ENCODE measurements around the gene PCED1B. TPM values are rescaled to one million over a fixed set of nuclear protein-coding genes. Genes with fewer than 3 reads are reported as not detected.
"Not testable (repeated sequence)": the region's sequence is repeated elsewhere in the genome, so short reads cannot be mapped to it uniquely, and the experiment has no call there.

PCED1B gene
- total RNA-seq, 1 donor from 2014 or later, result 1.7 TPM

DNA sequence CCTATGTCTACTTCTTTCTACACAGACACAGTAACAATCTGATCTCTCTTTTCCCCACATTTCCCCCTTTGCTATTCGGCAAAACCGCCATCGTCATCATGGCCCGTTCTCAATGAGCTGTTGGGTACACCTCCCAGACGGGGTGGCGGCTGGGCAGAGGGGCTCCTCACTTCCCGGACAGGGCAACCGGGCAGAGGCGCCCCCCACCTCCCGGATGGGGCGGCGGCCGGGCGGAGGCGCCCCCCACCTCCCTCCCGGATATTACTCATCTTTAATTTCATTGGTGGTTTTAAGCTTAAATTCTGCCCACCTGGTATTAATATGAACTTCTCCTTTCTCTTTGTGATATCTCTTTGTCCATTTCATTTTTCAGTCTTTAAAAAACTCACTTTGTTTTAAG, 90.9 kb downstream of the PCED1B start:
- not testable (repeated sequence) for ATAC-seq

DNA sequence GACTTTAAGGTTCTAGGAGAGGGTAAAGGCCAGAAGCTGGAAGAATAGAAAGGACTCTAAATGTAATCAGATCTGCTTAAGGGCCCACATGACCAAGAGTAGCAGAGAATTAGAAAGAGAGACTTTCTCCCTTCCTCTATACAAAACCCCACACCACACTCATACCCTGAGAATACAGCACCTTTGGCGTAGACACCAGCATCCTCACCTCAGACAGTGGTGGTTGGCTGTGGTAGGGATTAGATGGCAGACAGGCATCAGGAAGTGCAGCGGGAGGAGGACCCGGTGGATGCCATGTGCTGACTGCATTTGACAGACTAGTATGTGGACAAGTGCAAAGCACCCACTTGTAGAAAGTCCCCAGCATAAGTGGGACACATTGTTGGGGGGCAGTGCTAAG, 98.6 kb downstream of the PCED1B start:
- no peak for ATAC-seq

GRCh38 chr12:47182164-47182938, 102.9 kb downstream of the PCED1B start:
- not testable (repeated sequence) for ATAC-seq

GRCh38 chr12:47184229-47184628, 104.8 kb downstream of the PCED1B start:
- no peak for ATAC-seq

DNA sequence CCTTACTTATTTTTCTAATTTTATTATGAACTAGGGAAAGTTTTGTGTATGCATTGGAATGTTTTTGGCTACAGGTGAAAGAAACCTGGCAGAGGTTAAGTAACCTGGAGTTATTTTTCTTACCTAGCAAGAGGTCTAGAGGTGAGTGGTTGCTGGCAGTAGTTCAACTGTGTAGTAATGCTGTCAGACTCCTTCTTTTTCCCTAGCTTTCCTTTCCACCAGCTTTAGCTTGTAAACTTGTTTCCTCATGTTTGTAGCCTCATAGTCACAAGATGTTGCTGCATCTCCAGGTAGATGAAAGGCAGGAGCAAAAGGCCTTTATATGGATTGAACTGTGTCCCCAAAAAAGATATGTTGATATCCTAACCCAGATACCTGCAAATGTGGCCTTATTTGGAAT, 105.4 kb downstream of the PCED1B start:
- peak; percentile 82 for ATAC-seq

DNA sequence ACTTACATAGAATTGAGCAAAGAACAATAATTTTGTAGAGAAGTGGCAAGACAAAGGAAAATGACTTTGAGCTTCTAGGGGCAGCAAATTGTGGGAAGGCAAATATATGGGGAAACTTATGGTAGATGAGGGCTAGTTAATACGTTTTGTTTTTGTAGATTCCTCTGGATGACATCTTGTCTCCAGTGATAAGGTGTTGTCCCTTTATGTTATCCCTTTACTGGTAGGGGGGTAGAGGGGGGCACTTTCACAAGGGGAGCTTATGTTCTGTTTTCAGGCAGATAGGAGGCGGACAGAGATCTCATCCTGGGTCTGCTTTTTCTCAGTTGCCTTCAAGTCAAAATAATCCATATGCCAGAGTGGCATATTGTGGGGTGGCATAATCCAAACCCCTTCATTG, 106.8 kb downstream of the PCED1B start:
- no peak for ATAC-seq

GRCh38 chr12:47188576-47189441, 109.4 kb downstream of the PCED1B start:
- no peak for ATAC-seq

DNA sequence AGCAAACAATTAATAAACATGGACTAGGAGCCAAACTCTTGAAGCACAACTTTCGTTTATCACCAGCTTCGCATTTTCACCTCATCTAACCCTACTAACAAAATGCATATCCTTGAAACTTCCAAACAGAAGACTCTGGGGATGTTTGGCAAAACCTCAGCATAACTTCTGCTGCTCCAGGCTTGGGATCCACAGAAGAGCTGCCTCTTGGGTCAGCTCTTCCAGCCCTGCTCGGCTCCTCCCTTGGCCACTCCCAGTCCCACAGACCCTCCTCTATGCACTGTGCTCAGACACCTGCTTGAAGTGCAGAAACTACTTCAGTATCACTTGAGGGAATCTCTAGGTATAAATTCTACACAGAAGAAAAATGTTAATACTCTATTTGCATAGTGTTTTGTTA, 110.3 kb downstream of the PCED1B start:
- ATAC-seq, result no peak

- ATAC-seq, result peak; percentile 90
Observed at GRCh38 chr12:47190271-47190750, 110.9 kb downstream of the PCED1B start.

- no peak for ATAC-seq
Observed at GRCh38 chr12:47190905-47191304, 111.5 kb downstream of the PCED1B start.

- no peak for ATAC-seq
Observed at GRCh38 chr12:47192051-47192450, 112.6 kb downstream of the PCED1B start.

- no peak for ATAC-seq
Observed at GRCh38 chr12:47193066-47193465, 113.6 kb downstream of the PCED1B start.

DNA sequence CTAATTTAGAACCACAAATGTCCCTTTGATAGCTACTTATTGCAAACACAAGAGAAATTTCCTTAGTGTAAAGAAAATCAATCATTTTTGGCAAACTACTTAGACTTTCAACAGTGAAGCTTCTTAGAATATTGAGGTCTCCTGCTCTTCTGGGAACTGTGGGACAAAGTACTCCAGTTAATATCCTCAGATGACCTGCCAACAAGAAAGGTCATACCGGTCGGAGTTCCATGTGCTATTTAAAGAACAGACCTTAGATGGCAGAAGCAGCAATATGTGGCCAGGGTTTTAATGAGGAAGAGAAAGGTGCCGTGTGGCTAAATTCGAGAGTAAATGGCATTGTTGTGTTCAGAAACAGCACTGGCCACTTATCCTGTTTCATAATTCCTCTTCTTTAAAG, 115.1 kb downstream of the PCED1B start:
- no peak for ATAC-seq

- no peak for ATAC-seq
Observed at GRCh38 chr12:47200446-47200845, 121.0 kb downstream of the PCED1B start.

- ATAC-seq, result not testable (repeated sequence)
Observed at GRCh38 chr12:47201190-47201589, 121.8 kb downstream of the PCED1B start.

DNA sequence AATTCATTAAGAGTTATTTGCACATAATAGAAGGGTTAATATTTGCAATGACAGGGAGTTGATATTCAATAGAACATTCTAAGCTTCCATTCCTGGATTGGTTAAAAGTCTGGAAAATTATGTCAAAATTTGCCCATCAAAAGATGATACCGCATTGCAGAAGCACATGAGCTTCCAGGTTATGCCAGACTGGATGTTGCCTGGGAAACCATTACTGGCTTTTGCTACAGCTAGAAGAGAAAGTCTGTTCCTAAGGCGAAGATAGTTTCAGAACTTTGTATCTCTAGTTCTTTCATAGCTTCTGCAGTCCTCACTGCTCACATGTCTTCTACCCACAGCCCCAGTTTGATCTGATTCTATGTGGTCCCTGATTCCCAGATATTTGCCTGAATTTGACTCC, 122.8 kb downstream of the PCED1B start:
- no peak for ATAC-seq

DNA sequence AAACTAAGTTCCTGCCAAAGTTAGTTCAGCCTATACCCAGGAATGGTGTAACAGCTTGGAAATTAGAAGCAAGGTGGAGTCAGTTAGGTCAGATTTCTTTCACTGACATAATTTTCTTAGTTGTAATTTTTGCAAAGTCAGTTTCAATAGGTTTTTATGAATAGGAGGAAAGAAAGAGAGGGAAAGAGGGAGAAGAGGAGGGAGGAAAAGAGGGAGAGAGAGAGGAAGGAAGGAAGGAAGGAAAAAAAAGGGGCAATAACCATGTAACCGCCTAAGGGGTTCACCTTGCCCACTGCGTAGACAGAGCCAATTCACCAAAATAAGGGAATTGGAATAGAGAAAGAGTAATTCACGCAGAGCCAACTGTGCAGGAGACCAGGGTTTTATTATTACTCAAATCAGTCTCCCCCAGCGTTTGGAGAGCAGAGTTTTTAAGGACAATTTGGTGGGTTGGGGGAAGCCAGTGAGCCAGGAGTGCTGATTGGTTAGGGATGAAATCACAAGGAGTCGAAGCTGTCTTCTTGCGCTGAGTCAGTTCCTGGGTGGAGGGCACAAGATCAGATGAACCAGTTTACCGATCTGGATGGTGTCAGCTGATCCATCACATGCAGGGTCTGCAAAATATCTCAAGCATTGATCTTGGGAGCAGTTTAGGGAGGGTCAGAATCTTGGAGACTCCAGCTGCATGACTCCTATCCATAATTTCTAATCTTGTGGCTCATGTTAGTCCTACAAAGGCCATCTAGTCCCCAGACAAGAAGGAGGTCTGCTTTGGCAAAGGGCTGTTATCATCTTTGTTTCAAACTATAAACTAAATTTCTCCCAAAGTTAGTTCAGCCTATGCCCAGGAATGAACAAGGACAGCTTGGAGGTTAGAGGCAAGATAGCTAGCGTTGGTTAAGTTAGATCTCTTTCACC, 126.4 kb downstream of the PCED1B start:
- ATAC-seq, result no peak

DNA sequence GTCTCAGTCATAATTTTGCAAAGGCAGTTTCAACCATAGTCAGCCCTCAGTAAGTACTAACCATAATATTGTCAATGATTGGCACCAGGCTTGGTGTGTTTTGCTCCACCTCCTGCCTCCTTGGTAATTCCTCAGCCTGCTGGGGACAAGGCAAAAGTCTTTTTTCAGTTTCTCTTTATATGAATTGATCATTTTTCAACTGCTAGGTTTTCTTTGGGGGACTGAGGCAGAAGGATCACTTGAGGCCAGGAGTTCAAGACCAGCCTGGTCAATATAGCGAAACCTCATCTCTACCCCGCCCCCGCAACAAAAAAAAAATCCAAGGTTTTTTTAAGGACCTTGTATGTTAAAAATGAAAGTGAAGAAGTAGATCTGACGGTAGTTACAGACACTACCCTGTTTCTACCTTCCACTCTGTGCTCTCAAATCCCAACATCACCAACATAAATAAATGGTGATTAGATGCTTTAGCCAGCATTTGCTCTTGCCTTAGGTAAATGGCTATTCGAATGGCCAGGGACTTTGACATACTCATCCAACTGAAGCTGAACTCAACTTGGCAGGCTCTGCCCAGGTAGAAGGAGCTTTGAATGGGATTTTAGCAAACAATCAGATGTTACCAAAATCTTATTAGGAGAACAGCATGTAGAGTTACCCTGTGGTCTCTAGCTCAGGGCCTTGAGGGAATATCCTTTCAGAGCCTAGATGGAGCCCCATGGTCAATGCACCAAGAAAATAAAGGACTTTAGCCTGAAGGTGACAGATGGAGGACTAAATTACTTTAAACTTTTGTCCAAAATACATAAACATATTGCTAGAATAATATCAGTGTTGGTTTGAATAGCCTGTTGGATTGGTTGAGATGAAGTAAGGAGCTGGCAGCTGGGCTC, 127.3 kb downstream of the PCED1B start:
- no peak for ATAC-seq

- peak; percentile 58 for ATAC-seq
Observed at GRCh38 chr12:47207340-47207717, 127.9 kb downstream of the PCED1B start.

DNA sequence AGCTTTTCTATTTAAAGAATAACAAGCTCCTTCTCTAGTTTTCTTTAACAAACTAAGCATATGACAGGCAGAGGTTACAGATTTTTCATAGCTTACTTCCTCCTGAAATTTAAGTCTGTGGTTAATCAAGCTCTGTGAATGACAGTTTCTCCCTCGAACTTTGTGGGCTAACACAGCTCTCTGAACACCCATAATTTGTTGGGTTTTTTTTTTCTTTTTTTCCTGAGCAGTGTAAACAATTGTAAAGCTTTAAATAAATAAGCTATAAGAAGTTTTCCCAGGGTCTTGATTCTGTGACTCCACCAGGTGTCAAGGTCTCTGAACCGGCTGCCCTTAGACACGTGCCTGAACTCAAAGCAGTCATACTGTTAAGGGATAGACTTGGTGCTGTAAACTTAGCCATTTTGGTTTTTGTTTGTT, 128.4 kb downstream of the PCED1B start:
- no peak for ATAC-seq

DNA sequence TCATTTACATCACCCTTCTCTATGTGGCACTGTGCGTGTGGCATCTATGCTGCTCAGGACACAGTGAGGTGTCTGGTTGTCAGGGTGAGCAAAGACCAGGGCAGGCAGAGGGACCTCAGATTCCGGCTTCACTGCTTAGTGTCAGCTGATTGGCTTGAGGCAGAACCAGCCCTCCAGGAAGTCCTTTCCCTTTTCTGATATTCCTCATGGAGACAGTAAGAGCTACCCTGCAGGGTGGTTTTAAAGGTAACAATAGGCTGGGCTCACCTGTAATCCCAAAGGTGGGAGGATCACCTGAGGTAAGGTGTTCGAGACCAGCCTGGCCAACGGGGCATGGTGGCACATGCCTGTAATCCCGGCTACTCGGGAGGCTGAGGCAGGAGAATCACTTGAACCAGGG, 129.6 kb downstream of the PCED1B start:
- no peak for ATAC-seq

DNA sequence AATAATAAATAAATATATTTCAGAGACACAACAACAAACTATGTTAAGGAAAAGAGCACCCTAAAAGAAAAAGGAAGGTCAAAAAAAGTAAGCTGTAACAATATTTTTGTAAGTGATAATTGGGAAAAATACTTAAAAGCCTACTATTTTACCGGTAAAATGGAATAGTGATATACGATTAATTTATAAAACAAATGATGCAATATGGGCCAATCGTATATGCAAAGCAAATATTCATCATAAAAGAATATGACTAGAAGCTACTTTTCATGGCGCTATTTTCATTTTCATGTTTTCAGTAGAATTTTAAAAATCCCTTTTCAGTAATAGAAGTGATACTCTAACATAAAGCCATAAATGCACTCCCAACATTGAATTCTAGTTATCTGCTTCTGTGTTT, 131.4 kb downstream of the PCED1B start:
- no peak for ATAC-seq
